Measurements from ENCODE around the gene MGAT5B.

GRCh38 chr17:76914937-76915336, 46.7 kb downstream of the MGAT5B start:
- TF ChIP-seq CTCF (conservative IDR thresholded peaks at IDR 0.05): no peak
- no peak for TF ChIP-seq EZH2 (IDR thresholded peaks at IDR 0.05; ENCODE audit: low read depth)

Data from PC-9 (cell line).